EL (cell line): ENCODE results near the gene TMEM203.

Source experiments
- DNase-seq: peaks from one replicate; pipeline ENCODE4 v3.0.0-alpha.2; 2016

TMEM203 gene

GRCh38 chr9:137193771-137194170 is 11.7 kb downstream of the TMEM203 start:
- DNase-seq, result no peak

- DNase-seq, result no peak
Observed at GRCh38 chr9:137192859-137193258, 12.6 kb downstream of the TMEM203 start.

- DNase-seq, result no peak
Observed at GRCh38 chr9:137192448-137192780, 13.0 kb downstream of the TMEM203 start.

GRCh38 chr9:137191691-137192447 is 13.6 kb downstream of the TMEM203 start:
- DNase-seq, result no peak

- no peak for DNase-seq
Observed at GRCh38 chr9:137191245-137191644, 14.2 kb downstream of the TMEM203 start.

- no peak for DNase-seq
Observed at GRCh38 chr9:137190315-137190856, 15.1 kb downstream of the TMEM203 start.

GRCh38 chr9:137189297-137190295 is 15.9 kb downstream of the TMEM203 start:
- no peak for DNase-seq

- peak; percentile 91 for DNase-seq
Observed at GRCh38 chr9:137188490-137189296, 16.8 kb downstream of the TMEM203 start, which contains the start of the genes ANAPC2 and SSNA1. Gene ANAPC2 (minus strand): TSS chr9:137188560. CDS start chr9:137188532, 28 bp downstream. Gene SSNA1 (plus strand): TSS chr9:137188676. CDS start chr9:137188727, 51 bp downstream.

GRCh38 chr9:137188086-137188489 is 17.4 kb downstream of the TMEM203 start:
- no peak for DNase-seq

- DNase-seq, result no peak
Observed at GRCh38 chr9:137187386-137187785, 18.1 kb downstream of the TMEM203 start.

- no peak for DNase-seq
Observed at GRCh38 chr9:137186385-137186784, 19.1 kb downstream of the TMEM203 start.

GRCh38 chr9:137185921-137186320 is 19.5 kb downstream of the TMEM203 start:
- no peak for DNase-seq

GRCh38 chr9:137184881-137185660 is 20.4 kb downstream of the TMEM203 start:
- no peak for DNase-seq

GRCh38 chr9:137183980-137184595 is 21.4 kb downstream of the TMEM203 start:
- DNase-seq, result no peak

GRCh38 chr9:137182836-137183235 is 22.6 kb downstream of the TMEM203 start:
- DNase-seq, result no peak

GRCh38 chr9:137181680-137182079 is 23.8 kb downstream of the TMEM203 start:
- DNase-seq, result no peak

GRCh38 chr9:137180491-137180890 is 25.0 kb downstream of the TMEM203 start:
- no peak for DNase-seq

- no peak for DNase-seq
Observed at GRCh38 chr9:137179761-137180160, 25.7 kb downstream of the TMEM203 start.

GRCh38 chr9:137178939-137179630 is 26.4 kb downstream of the TMEM203 start:
- no peak for DNase-seq

- peak; percentile 42 for DNase-seq
Observed at GRCh38 chr9:137178201-137178938, 27.1 kb downstream of the TMEM203 start.
